Measurements from ENCODE around the gene SORL1.

DNA sequence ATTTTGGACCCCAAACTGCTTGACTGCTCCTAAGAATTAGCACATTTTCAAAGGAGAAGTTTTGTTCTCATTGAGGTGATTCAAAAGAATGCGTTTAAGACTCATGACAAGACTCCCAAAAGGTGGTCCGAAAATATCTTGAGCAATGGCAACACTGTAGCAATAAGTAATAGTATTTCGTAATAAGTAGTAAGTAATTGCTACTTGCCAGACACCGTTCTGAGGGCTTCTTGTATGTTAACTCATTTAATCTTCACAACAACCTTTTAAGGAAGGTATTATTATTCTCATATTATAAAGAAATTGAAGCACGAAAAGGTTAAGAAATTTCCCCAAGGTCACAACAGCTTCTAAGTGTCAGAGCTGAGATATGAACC, 184.7 kb downstream of the SORL1 start:
- TF ChIP-seq EZH2 (IDR thresholded peaks at IDR 0.05), result no peak
- no peak for TF ChIP-seq POLR2AphosphoS5 (IDR thresholded peaks at IDR 0.05; ENCODE audit: borderline replicate concordance, low read depth, low read length)
- TF ChIP-seq FOXP2 (optimal IDR thresholded peaks at IDR 0.05; ENCODE audit: control extremely low read depth, extremely low read length, insufficient read depth), result no peak
